Stimulated activated CD4-positive, alpha-beta T cell treated with anti-CD3 and anti-CD28 coated beads, Interleukin-2, amount 100 ng/mL, for 4 hours (primary cell): ENCODE data around the gene AHCTF1.

Experiments
- DNase-seq: peaks from one replicate; pipeline ENCODE4 v3.0.0-alpha.2; 2020; ENCODE audit warnings: low read depth

AHCTF1 gene

GRCh38 chr1:246931549-246932365 lies at the start of gene AHCTF1:
Gene AHCTF1 (minus strand): TSS chr1:246931948. CDS start chr1:246918370, 13,578 bp downstream.
- DNase-seq, result peak; percentile 93

GRCh38 chr1:246978785-246979184 lies 47.0 kb upstream of the AHCTF1 start:
- DNase-seq, result no peak

- no peak for DNase-seq
Measured at GRCh38 chr1:246978281-246978680, 46.5 kb upstream of the AHCTF1 start.

GRCh38 chr1:246971969-246972368 lies 40.2 kb upstream of the AHCTF1 start:
- DNase-seq, result no peak

- DNase-seq, result peak; percentile 10
Measured at GRCh38 chr1:246971090-246971721, 39.5 kb upstream of the AHCTF1 start.

- no peak for DNase-seq
Measured at GRCh38 chr1:246969621-246970020, 37.9 kb upstream of the AHCTF1 start.

GRCh38 chr1:246966502-246966901 lies 34.8 kb upstream of the AHCTF1 start:
- no peak for DNase-seq

GRCh38 chr1:246959944-246960693 lies 28.4 kb upstream of the AHCTF1 start:
- DNase-seq, result no peak

GRCh38 chr1:246954126-246954525 lies 22.4 kb upstream of the AHCTF1 start:
- no peak for DNase-seq

GRCh38 chr1:246951413-246951812 lies 19.7 kb upstream of the AHCTF1 start:
- no peak for DNase-seq

- DNase-seq, result no peak
Measured at GRCh38 chr1:246949956-246950355, 18.2 kb upstream of the AHCTF1 start.

- DNase-seq, result no peak
Measured at GRCh38 chr1:246947255-246947654, 15.5 kb upstream of the AHCTF1 start.

- no peak for DNase-seq
Measured at GRCh38 chr1:246946366-246946765, 14.6 kb upstream of the AHCTF1 start.

- no peak for DNase-seq
Measured at GRCh38 chr1:246934765-246935164, 3.0 kb upstream of the AHCTF1 start.

GRCh38 chr1:246933893-246934292 lies 2.1 kb upstream of the AHCTF1 start:
- no peak for DNase-seq

GRCh38 chr1:246932366-246932700 lies 585 bp upstream of the AHCTF1 start:
- DNase-seq, result no peak

- DNase-seq, result no peak
Measured at GRCh38 chr1:246930830-246931548, 759 bp downstream of the AHCTF1 start.

- DNase-seq, result no peak
Measured at GRCh38 chr1:246925997-246926626, 5.6 kb downstream of the AHCTF1 start.

GRCh38 chr1:246923900-246924299 lies 7.8 kb downstream of the AHCTF1 start:
- DNase-seq, result no peak

- no peak for DNase-seq
Measured at GRCh38 chr1:246923482-246923881, 8.3 kb downstream of the AHCTF1 start.

GRCh38 chr1:246921481-246921880 lies 10.3 kb downstream of the AHCTF1 start:
- no peak for DNase-seq

- DNase-seq, result no peak
Measured at GRCh38 chr1:246919902-246920301, 11.8 kb downstream of the AHCTF1 start.
